Measurements from ENCODE around the gene RNASE3.

DNA sequence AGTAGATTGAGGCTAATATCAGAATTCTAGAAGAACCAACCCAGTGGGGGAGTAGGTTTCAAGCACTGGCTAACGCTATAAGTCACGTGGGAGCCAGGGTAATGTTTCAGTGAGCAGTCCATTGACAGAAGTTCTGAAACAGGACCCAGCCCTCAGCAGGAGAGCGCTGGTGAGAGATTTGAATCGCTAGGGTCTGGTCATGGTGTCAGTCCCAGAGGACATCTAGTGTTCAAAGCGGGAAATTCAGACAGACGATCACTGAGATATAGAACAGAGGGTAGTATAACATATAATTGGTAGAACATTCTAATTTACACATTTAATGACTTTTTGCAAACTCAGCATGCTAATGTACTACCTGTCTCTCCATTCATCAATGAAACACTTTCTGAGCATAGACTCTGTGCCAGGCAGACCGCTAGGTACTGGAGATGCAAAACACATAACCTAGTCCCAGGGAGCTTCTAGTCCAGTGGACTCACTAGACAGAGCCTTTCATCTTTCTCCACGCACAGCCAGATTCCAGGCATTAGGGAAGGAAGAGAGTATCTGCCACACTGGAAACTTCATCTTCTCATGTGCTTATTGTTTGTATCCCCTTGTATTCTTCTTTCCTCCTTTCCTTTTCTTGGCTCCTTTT lies 35.4 kb upstream of the RNASE3 start:
- TF ChIP-seq CTCF (IDR thresholded peaks at IDR 0.05) (peak; percentile 76), EZH2phosphoT487 (IDR thresholded peaks at IDR 0.05) (no peak), EZH2 (IDR thresholded peaks at IDR 0.05) (no peak)

All from neural progenitor cell (in vitro differentiated cells).